SK-N-SH (cell line): Measurements from ENCODE around the gene DYNLT1. TPM values are rescaled to one million over a fixed set of nuclear protein-coding genes. Genes with fewer than 3 reads are reported as not detected.
A peak's percentile ranks its signal among the peaks of the same experiment; 100 is the strongest.

Experiments
- CTCF ChIP-seq: fragments of 200-600 bp; sonication (generic); IDR thresholded peaks from 2 replicates; pipeline ENCODE4 v1.6.1; 2017; ENCODE audit warnings: antibody characterized with exemption, mild to moderate bottlenecking, moderate library complexity
- ELF1 ChIP-seq: IDR thresholded peaks from 2 replicates; pipeline ENCODE4 v1.4.0; 2012
- IRF3 ChIP-seq: fragments of 150-350 bp; IDR thresholded peaks from 2 replicates; pipeline ENCODE4 v1.6.1; 2016; ENCODE audit warnings: mild to moderate bottlenecking, low read depth, low read length
- NFIC ChIP-seq: IDR thresholded peaks from 2 replicates; pipeline ENCODE4 v1.4.0; 2012; ENCODE audit warnings: borderline replicate concordance
- NRF1 ChIP-seq: IDR thresholded peaks from 2 replicates; pipeline ENCODE4 v1.6.1; 2012; ENCODE audit warnings: low read depth, mild to moderate bottlenecking, low read length
- RAD21 ChIP-seq: IDR thresholded peaks from 2 replicates; pipeline ENCODE4 v1.6.1; 2012; ENCODE audit warnings: mild to moderate bottlenecking, low read length
- RCOR1 ChIP-seq: fragments of 150-350 bp; IDR thresholded peaks from 2 replicates; pipeline ENCODE4 v1.6.1; 2017; ENCODE audit warnings: antibody characterized with exemption, low read length
- REST ChIP-seq: IDR thresholded peaks from 2 replicates; pipeline ENCODE4 v1.6.1; 2012; ENCODE audit warnings: mild to moderate bottlenecking, low read depth, low read length, moderate library complexity
- RFX5 ChIP-seq: IDR thresholded peaks from 2 replicates; pipeline ENCODE4 v1.6.1; 2012; ENCODE audit warnings: mild to moderate bottlenecking, improper control_type of control experiment, low read length
- RXRA ChIP-seq: IDR thresholded peaks from 2 replicates; pipeline ENCODE4 v1.4.0; 2012; ENCODE audit warnings: low read depth, mild to moderate bottlenecking, borderline replicate concordance
- SIN3A ChIP-seq: IDR thresholded peaks from 2 replicates; pipeline ENCODE4 v1.6.1; 2012; ENCODE audit warnings: low read depth, mild to moderate bottlenecking, low read length, moderate library complexity, borderline replicate concordance
- SMC3 ChIP-seq: IDR thresholded peaks from 2 replicates; pipeline ENCODE4 v1.6.1; 2012; ENCODE audit warnings: low read depth, low read length, improper control_type of control experiment
- TEAD4 ChIP-seq: IDR thresholded peaks from 2 replicates; pipeline ENCODE4 v1.4.0; 2012; ENCODE audit warnings: mild to moderate bottlenecking, borderline replicate concordance; ENCODE audit not compliant: insufficient read depth
- USF1 ChIP-seq: IDR thresholded peaks from 2 replicates; pipeline ENCODE4 v1.4.0; 2012; ENCODE audit warnings: low read depth, borderline replicate concordance
- YY1 ChIP-seq: IDR thresholded peaks from 2 replicates; pipeline ENCODE4 v1.4.0; 2012; ENCODE audit warnings: low read depth, mild to moderate bottlenecking
- ZBTB33 ChIP-seq: IDR thresholded peaks from 2 replicates; pipeline ENCODE4 v1.4.0; 2012; ENCODE audit warnings: low read depth, borderline replicate concordance
- polyA plus RNA-seq, 3 experiments: library from polyadenylated mRNA; depleted of rRNA; stranded (reverse); fragments of >200 nt; gene quantifications; 2 replicates each; pipeline ENCODE4 v1.2.3, GENCODE V29; 2012

DYNLT1 gene
- polyA plus RNA-seq, 1 of the 3 experiments (the other 2 are of a cell fraction) = 306 TPM

GRCh38 chr6:158654498-158654897, 10.0 kb upstream of the DYNLT1 start (continued):
- TF ChIP-seq REST = no peak
- no peak for TF ChIP-seq RAD21
- no peak for TF ChIP-seq CTCF
- TF ChIP-seq ZBTB33 = 0 out of 2 replicates have a peak, but pooled peaks have one; percentile 10
- peak; percentile 57 for TF ChIP-seq TEAD4
- no peak for TF ChIP-seq SMC3
- 0 out of 2 replicates have a peak, but pooled peaks have one; percentile 15 for TF ChIP-seq ELF1
- TF ChIP-seq SIN3A = peak; percentile 76
- TF ChIP-seq NFIC = peak; percentile 76
- 0 out of 2 replicates have a peak, but pooled peaks have one; percentile 48 for TF ChIP-seq YY1
- TF ChIP-seq NRF1 = no peak
- peak; percentile 35; the same call in 1 of the 2 replicates for TF ChIP-seq RXRA
- no peak for TF ChIP-seq IRF3
- TF ChIP-seq RFX5 = no peak
- TF ChIP-seq USF1 = peak; percentile 76; the same call in 1 of the 2 replicates
- TF ChIP-seq RCOR1 = no peak
